ENCODE measurements around the gene ZNF646.
A peak's percentile ranks its signal among the peaks of the same experiment; 100 is the strongest.

ZNF646 gene

GRCh38 chr16:31073970-31074813, at the start of gene ZNF646, which contains the start of gene ZNF668:
ZNF646 (plus strand) TSS chr16:31074422; CDS start chr16:31076325, 1,903 bp downstream.
ZNF668 (minus strand) TSS chr16:31074240; CDS start chr16:31064459, 9,781 bp downstream.
- DNase-seq: peak; percentile 96

GRCh38 chr16:31025339-31025738, 48.9 kb upstream of the ZNF646 start:
- DNase-seq: no peak

- no peak for DNase-seq
These were observed 45.0 kb upstream of the ZNF646 start for GRCh38 chr16:31029272-31029671.

DNA sequence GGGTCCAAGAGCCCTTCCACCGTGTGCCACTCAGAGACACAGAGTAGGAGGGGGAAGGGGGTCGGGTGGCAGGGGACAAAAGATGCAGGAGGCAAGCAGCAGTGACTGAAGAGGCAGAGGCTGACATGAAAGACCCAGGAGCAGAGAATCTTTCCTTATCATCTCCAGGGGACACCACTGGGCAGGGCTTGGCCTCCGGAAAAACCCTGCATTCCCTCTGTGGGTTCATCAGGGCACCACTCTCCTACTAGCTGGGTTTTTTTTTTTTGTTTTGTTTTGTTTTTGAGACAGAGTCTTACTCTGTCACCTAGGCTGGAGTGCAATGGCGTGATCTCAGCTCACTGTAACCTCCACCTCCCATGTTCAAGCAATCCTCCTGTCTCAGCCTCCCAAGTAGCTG, 42.9 kb upstream of the ZNF646 start:
- DNase-seq: no peak

GRCh38 chr16:31032736-31033708, 41.2 kb upstream of the ZNF646 start, which contains the start of gene STX4:
STX4 (plus strand) TSS chr16:31033558; CDS start chr16:31033806, 248 bp downstream.
- DNase-seq: peak; percentile 68

DNA sequence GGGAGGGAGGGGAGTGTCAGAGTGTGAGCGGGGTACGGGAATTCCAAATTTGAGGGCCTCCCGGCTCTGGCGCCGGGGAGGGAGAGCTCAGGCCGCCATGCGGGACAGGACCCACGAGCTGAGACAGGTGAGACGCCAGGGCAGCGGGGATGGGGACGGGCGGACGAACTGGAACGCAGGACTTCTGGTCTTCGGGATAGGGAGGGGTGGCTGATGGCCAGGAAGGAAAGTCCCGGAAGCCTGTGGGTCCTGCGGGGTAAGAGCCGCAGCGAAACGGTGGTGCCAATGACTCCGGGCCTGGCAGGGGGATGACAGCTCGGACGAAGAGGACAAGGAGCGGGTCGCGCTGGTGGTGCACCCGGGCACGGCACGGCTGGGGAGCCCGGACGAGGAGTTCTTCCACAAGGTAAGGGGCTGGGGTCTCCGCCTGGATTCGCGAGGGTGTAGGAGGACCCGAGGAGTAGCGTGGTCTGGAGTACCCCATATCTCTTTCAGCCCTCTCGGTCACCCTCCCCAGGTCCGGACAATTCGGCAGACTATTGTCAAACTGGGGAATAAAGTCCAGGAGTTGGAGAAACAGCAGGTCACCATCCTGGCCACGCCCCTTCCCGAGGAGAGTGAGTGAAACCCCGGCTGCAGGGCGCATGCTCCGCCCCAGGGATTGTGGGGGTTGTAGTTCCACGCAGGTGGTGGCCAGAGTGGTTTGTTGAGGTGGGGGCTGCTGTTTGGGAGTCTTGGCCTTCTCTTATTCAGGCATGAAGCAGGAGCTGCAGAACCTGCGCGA, 40.3 kb upstream of the ZNF646 start:
- peak; percentile 92 for DNase-seq

DNA sequence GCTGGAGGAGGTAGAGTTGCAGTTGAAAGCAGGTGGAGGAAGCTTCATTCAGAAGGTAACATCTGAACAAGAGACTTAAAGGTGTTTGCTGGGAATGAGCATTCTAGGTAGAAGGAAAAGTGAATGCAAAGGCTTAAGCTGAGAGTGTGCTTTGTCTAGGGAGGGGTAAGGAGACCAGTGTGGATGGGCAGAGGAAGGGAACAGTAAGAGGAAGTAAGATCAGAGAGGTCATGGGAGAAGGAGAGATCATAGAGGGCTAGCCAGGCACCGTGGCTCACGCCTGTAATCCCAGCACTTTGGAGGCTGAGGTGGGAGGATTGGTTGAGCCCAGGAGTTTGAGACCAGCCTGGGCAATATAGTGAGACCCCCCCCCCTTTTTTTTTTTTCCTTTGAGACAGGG, 37.5 kb upstream of the ZNF646 start:
- no peak for DNase-seq

GRCh38 chr16:31038993-31039392, 35.2 kb upstream of the ZNF646 start:
- no peak for DNase-seq

DNA sequence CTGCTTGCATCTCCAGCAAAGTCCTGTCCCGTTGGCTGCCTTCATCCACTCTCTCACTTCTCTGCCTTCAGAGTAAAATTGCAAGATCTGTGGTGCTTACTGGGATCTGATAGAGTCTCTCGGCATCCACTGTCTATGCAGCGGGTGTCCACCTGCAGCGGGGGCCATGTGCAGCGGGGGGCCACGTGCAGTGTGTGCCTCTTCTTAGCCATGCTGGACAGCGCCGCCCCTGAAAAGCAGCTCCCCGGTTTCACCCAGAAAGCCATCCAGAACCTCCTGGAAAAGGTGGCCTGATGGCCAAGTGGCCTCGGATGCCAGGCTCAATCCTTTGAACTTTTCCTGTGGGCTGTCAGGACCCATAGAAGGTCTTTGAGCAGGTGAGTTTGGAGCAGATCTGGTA, 31.4 kb upstream of the ZNF646 start:
- no peak for DNase-seq

DNA sequence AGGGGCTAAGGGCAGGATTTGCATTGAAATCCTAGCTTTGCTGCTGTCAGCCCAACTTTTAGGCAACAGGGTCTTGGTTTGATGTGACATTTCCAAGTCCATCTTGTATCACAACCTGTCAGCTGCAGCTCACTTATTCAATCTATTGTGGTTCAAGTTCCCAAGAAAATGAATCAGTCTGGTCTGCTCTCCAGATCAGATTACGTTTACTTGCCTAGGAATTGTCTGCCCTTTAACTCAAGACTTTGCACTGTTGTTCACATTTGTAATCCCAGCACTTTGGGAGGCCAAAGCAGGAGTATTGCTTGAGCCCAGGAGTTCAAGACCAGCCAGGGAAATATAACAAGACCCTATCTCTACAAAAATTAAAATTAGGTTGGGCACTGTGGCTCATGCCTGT, 30.9 kb upstream of the ZNF646 start:
- DNase-seq: no peak

- DNase-seq: no peak
These were observed 30.2 kb upstream of the ZNF646 start for GRCh38 chr16:31043898-31044481.

- no peak for DNase-seq
These were observed 23.8 kb upstream of the ZNF646 start for GRCh38 chr16:31050280-31051030.

DNA sequence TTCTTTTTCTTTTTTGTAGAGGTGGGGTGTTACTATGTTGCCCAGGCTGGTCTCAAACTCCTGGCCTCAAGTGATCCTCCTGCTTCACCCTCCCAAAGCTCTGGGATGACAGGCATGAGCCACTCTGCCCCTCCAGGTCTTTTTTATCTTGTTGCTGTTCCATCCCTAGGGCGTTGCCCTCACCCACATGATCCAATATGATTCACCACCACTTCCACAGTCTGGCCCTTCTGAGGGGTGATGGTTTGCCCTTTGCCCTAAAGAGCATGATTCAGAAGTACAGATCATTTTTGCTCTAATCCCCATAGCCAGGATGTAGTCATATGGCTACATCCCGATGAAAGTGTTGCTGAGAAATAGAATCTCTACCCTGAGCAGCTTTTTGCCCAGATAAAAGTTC, 22.1 kb upstream of the ZNF646 start:
- DNase-seq: no peak

- no peak for DNase-seq
These were observed 18.6 kb upstream of the ZNF646 start for GRCh38 chr16:31055613-31056012.

GRCh38 chr16:31061126-31061812, 13.0 kb upstream of the ZNF646 start:
- no peak for DNase-seq

DNA sequence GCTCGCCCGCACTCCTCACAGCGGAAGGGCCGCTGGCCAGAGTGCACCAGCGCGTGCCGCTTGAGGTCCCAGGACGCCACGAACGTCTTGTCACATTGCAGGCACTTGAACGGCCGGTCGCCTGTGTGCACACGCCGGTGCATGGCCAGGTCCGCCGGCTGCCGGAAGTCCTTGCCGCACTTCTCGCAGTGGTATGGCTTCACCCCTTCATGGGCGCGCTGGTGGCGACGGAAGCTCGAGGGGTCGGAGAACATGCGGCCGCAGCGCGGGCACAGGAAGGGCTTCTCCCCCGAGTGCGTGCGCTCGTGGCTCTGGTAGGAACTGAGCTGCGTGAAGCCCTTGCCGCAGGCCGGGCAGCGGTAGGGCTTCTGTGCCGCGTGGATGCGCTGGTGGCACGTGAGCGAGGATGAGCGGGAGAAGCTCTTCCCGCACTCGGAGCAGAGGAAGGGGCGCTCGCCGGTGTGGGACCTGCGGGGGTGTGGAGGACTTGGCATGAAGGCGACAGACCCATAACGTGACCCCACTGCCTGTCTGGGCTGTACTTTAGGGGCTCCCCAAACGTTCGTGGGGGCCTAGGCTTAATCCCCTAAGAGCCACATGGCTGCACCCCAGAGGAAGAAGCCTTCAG, 12.3 kb upstream of the ZNF646 start:
- DNase-seq: no peak

GRCh38 chr16:31063495-31063842, 10.8 kb upstream of the ZNF646 start:
- peak; percentile 2 for DNase-seq

DNA sequence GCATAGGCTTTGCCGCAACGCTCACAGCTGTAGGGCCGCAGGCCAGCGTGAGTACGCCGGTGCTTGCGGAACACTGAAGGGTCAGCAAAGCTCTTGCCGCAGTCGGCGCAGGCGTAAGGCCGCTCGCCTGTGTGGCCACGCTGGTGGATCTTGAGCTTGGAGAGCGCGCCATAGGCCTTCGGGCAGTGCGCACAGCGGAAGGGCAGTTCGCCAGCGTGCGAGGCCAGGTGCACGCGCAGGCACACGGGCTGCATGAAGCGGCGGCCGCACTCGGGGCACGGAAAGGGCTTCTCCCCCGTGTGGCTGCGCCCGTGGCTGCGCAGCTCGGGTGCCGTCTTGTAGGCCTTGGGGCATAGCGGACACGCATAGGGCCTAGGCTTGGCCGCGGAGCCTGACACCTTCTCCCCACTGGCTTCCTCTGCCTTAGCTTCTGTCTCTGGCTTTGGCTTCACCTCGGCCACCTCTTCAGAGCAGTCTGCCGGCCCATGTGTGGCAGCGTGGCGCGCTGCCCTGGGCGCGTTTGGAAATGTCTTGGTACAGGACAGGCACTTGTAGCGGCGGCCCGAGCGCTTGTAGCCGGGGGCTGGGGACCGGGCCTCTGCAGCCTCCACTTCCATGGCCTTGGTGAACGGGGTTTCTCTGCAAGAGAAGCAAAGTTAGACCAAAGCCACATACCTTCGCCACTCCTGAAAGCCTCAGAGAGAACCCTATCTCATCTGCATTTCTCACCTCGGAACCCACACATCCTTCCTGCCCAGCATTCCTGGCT, 10.2 kb upstream of the ZNF646 start:
- no peak for DNase-seq

GRCh38 chr16:31064882-31065461, 9.2 kb upstream of the ZNF646 start:
- peak; percentile 57 for DNase-seq

All from 8988T (cell line).